ENCODE measurements around the gene IQCN. TPM values are rescaled to one million over a fixed set of nuclear protein-coding genes. Genes with fewer than 3 reads are reported as not detected.

IQCN gene
- total RNA-seq, 1 experiment from 2014 or later = 0.13 TPM

DNA sequence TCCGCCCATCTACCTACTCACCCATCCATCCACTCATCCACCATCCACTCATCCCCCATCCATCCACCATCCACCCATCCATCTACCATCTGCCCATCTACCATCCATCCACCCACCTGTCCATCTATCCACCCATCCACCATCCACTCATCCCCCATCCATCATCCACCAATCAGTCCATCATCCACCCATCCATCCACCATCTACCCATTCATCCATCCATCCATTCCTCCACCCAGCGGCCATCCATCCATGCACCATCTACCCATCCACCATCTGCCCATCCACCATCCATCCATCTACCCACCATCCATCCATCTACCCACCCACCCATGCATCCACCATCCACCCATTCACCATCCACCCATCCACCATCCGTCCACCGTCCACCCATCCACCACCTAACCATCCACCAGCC is 20.8 kb upstream of the IQCN start:
- Histone ChIP-seq H3K4me3 (no peak overlapping the region), H3K27me3 (replicated peaks) (no peaks in the 10 kb centered on the region), H3K27ac (no peak overlapping the region), H3K36me3 (no peaks in the 10 kb centered on the region), H3K4me1 (replicated peaks) (peaks cover 47% of the 10 kb centered on the region), H3K9me3 (replicated peaks) (no peaks in the 10 kb centered on the region)
- no peak for DNase-seq (ENCODE audit: low read depth in 1 of 2, low spot score in 2 of 2)

GRCh38 chr19:18294467-18294864 is 20.2 kb upstream of the IQCN start:
- peaks cover 47% of the 10 kb centered on the region for H3K4me1 ChIP-seq (replicated peaks)
- DNase-seq (ENCODE audit: low read depth in 1 of 2, low spot score in 2 of 2) = peak in 1 of 2 experiments; percentile 42
- no peak overlapping the region for H3K4me3 ChIP-seq
- H3K27me3 ChIP-seq (replicated peaks) = no peaks in the 10 kb centered on the region
- H3K36me3 ChIP-seq = no peaks in the 10 kb centered on the region
- no peak overlapping the region for H3K27ac ChIP-seq
- no peaks in the 10 kb centered on the region for H3K9me3 ChIP-seq (replicated peaks)

GRCh38 chr19:18293642-18294466 is 19.6 kb upstream of the IQCN start:
- H3K27ac ChIP-seq = peak overlapping the region; percentile 10; the same call in 1 of the 2 replicates
- no peaks in the 10 kb centered on the region for H3K36me3 ChIP-seq
- H3K4me3 ChIP-seq = no peak overlapping the region
- no peaks in the 10 kb centered on the region for H3K9me3 ChIP-seq (replicated peaks)
- H3K4me1 ChIP-seq (replicated peaks) = peaks cover 43% of the 10 kb centered on the region
- no peaks in the 10 kb centered on the region for H3K27me3 ChIP-seq (replicated peaks)
- DNase-seq (ENCODE audit: low read depth in 1 of 2, low spot score in 2 of 2) = peak in 1 of 2 experiments; percentile 60

- H3K4me3 ChIP-seq = peak overlapping the region; percentile 44
- H3K4me1 ChIP-seq (replicated peaks) = peaks cover 37% of the 10 kb centered on the region
- H3K36me3 ChIP-seq = no peaks in the 10 kb centered on the region
- no peaks in the 10 kb centered on the region for H3K27me3 ChIP-seq (replicated peaks)
- H3K9me3 ChIP-seq (replicated peaks) = no peaks in the 10 kb centered on the region
- peak; percentile 53 to 76 for DNase-seq (ENCODE audit: low read depth in 1 of 2, low spot score in 2 of 2)
- peak overlapping the region; percentile 63 for H3K27ac ChIP-seq
Observed at GRCh38 chr19:18292810-18293641, 18.8 kb upstream of the IQCN start.

- Histone ChIP-seq H3K4me1 (replicated peaks) (peaks cover 37% of the 10 kb centered on the region), H3K27me3 (replicated peaks) (no peaks in the 10 kb centered on the region), H3K9me3 (replicated peaks) (no peaks in the 10 kb centered on the region), H3K27ac (peak overlapping the region; percentile 63), H3K36me3 (no peaks in the 10 kb centered on the region), H3K4me3 (peak overlapping the region; percentile 44)
- no peak for DNase-seq (ENCODE audit: low read depth in 1 of 2, low spot score in 2 of 2)
Observed at GRCh38 chr19:18292462-18292809, 18.2 kb upstream of the IQCN start.

- peak overlapping the region; percentile 63 for H3K27ac ChIP-seq
- DNase-seq (ENCODE audit: low read depth in 1 of 2, low spot score in 2 of 2) = peak; percentile 72 to 87
- no peaks in the 10 kb centered on the region for H3K27me3 ChIP-seq (replicated peaks)
- peaks cover 37% of the 10 kb centered on the region for H3K4me1 ChIP-seq (replicated peaks)
- peak overlapping the region; percentile 44 for H3K4me3 ChIP-seq
- H3K9me3 ChIP-seq (replicated peaks) = no peaks in the 10 kb centered on the region
- no peaks in the 10 kb centered on the region for H3K36me3 ChIP-seq
Observed at GRCh38 chr19:18291590-18292461, 17.6 kb upstream of the IQCN start.

GRCh38 chr19:18291019-18291524 is 16.8 kb upstream of the IQCN start:
- Histone ChIP-seq H3K36me3 (no peaks in the 10 kb centered on the region), H3K27me3 (replicated peaks) (no peaks in the 10 kb centered on the region), H3K4me3 (no peak overlapping the region), H3K27ac (no peak overlapping the region), H3K9me3 (replicated peaks) (no peaks in the 10 kb centered on the region), H3K4me1 (replicated peaks) (peaks cover 37% of the 10 kb centered on the region)
- peak in 1 of 2 experiments; percentile 41 for DNase-seq (ENCODE audit: low read depth in 1 of 2, low spot score in 2 of 2)

- Histone ChIP-seq H3K27ac (no peak overlapping the region), H3K9me3 (replicated peaks) (no peaks in the 10 kb centered on the region), H3K36me3 (no peaks in the 10 kb centered on the region), H3K4me3 (no peak overlapping the region), H3K4me1 (replicated peaks) (peaks cover 37% of the 10 kb centered on the region), H3K27me3 (replicated peaks) (no peaks in the 10 kb centered on the region)
- peak in 1 of 2 experiments; percentile 40 for DNase-seq (ENCODE audit: low read depth in 1 of 2, low spot score in 2 of 2)
Observed at GRCh38 chr19:18290302-18291018, 16.2 kb upstream of the IQCN start.

DNA sequence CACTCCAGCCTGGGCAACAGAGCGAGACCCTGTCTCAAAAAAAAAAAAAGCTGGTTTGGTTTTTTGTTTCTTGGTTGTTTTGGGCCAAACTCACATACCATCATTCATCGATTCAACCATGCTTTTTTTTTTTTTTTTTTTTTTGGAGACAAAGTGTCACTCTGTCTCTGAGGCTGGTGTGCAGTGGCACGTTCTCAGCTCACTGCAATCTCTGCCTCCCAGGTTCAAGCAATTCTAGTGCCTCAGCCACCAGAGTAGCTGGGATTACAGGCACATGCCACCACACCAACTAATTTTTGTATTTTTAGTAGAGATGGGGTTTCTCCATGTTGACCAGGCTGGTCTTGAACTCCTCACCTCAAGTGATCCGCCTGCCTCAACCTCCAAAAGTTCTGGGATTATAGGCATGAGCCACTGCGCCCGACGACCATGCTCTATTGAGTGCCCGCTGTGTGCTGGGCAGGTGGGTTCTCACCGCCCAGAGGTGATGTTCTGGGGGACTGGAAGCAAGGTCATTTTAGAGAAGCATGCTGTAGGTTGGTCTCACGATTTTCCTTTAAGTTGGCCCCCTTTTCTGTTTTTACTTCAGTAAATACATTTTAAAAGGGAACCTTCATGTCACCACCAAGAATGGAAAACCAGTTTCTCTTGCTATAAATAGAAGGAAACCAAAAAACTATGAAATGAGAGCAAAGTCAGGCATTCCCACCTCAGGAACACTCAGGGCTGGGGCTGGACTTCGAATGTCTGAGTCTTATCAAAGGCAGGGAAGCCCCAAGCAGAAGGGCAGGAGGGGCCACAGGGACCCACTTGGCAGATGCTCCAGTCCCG is 15.4 kb upstream of the IQCN start:
- Histone ChIP-seq H3K27me3 (replicated peaks) (no peaks in the 10 kb centered on the region), H3K9me3 (replicated peaks) (no peaks in the 10 kb centered on the region), H3K4me3 (no peak overlapping the region), H3K36me3 (no peaks in the 10 kb centered on the region), H3K4me1 (replicated peaks) (peaks cover 37% of the 10 kb centered on the region), H3K27ac (no peak overlapping the region)
- DNase-seq (ENCODE audit: low read depth in 1 of 2, low spot score in 2 of 2) = peak in 1 of 2 experiments; percentile 42

- H3K27me3 ChIP-seq (replicated peaks) = no peaks in the 10 kb centered on the region
- DNase-seq (ENCODE audit: low read depth in 1 of 2, low spot score in 2 of 2) = peak in 1 of 2 experiments; percentile 41
- no peak overlapping the region for H3K27ac ChIP-seq
- no peak overlapping the region for H3K4me3 ChIP-seq
- H3K9me3 ChIP-seq (replicated peaks) = no peaks in the 10 kb centered on the region
- peaks cover 27% of the 10 kb centered on the region for H3K4me1 ChIP-seq (replicated peaks)
- H3K36me3 ChIP-seq = no peaks in the 10 kb centered on the region
Observed at GRCh38 chr19:18287836-18288772, 13.9 kb upstream of the IQCN start.

- Histone ChIP-seq H3K27ac (no peak overlapping the region), H3K27me3 (replicated peaks) (no peaks in the 10 kb centered on the region), H3K9me3 (replicated peaks) (no peaks in the 10 kb centered on the region), H3K4me3 (no peak overlapping the region), H3K36me3 (no peaks in the 10 kb centered on the region), H3K4me1 (replicated peaks) (peaks cover 26% of the 10 kb centered on the region)
- DNase-seq (ENCODE audit: low read depth in 1 of 2, low spot score in 2 of 2) = no peak
Observed at GRCh38 chr19:18286973-18287635, 12.9 kb upstream of the IQCN start.
